Panc1 (cell line): ENCODE measurements around the gene ANKMY1. TPM values are rescaled to one million over a fixed set of nuclear protein-coding genes. Genes with fewer than 3 reads are reported as not detected.
A peak's percentile ranks its signal among the peaks of the same experiment; 100 is the strongest.

Source experiments
- ATAC-seq: fragments of 200-7000 bp; cut with Tn5 transposase; 2 replicates; pipeline ENCODE4 v1.9.1; 2020; ENCODE audit warnings: mild to moderate bottlenecking, moderate library complexity
- BruUV-seq: library from RNA; stranded (reverse); fragments of 400-500 nt; replicated peaks from 2 replicates; lab custom pipeline; 2021; lab: Mats Ljungman, UMichigan
- CTCF ChIA-PET: fragments of 300-600 bp; sonication (Branson Sonifier 250); formaldehyde crosslinking; loops from one replicate; lab custom pipeline; 2022; ENCODE audit warnings: antibody characterized with exemption; lab: Charles Lee
- POLR2A ChIA-PET: fragments of 300-600 bp; sonication (Branson Sonifier 250); formaldehyde crosslinking; loops from one replicate; lab custom pipeline; 2022; ENCODE audit warnings: antibody characterized with exemption; lab: Charles Lee
- DNase-seq: peaks from one replicate; pipeline ENCODE4 v3.0.0-alpha.2; 2010; ENCODE audit warnings: low read depth, low spot score
- H3K27ac ChIP-seq: 2 replicates; pipeline ENCODE4 v1.5.1; 2011; ENCODE audit warnings: mild to moderate bottlenecking, low read length, inconsistent platforms
- H3K27me3 ChIP-seq: fragments of 200-500 bp; sonication (Bioruptor generic); 2 replicates; pipeline ENCODE4 v1.6.0; 2014; ENCODE audit warnings: low read length, inconsistent platforms; ENCODE audit not compliant: control insufficient read depth, insufficient read depth
- H3K36me3 ChIP-seq: fragments of 200-500 bp; sonication (Bioruptor generic); 2 replicates; pipeline ENCODE4 v1.5.1; 2014; ENCODE audit warnings: inconsistent platforms, mild to moderate bottlenecking, low read length, moderate library complexity; ENCODE audit not compliant: control insufficient read depth, insufficient read depth
- H3K4me1 ChIP-seq: 2 replicates; pipeline ENCODE4 v1.5.1; 2011; ENCODE audit warnings: inconsistent platforms, mild to moderate bottlenecking, low read length, moderate library complexity; ENCODE audit not compliant: control insufficient read depth, insufficient read depth
- H3K4me3 ChIP-seq, 2 experiments: 2 replicates each; pipeline ENCODE4 v1.5.1; 2011 to 2012; ENCODE audit warnings: low read depth in 2 of 2, low read length in 2 of 2, mild to moderate bottlenecking in 2 of 2, inconsistent platforms in 1 of 2, moderate library complexity in 1 of 2
- H3K9me3 ChIP-seq: fragments of 200-500 bp; sonication (Bioruptor generic); 2 replicates; pipeline ENCODE4 v1.5.1; 2014; ENCODE audit warnings: low read depth, mild to moderate bottlenecking, inconsistent platforms, low read length, moderate library complexity; ENCODE audit not compliant: control insufficient read depth, insufficient read depth
- CTCF ChIP-seq: fragments of 450-650 bp; IDR thresholded peaks from 2 replicates; pipeline ENCODE4 v1.5.1; 2017; ENCODE audit warnings: mild to moderate bottlenecking
- POLR2AphosphoS5 ChIP-seq: IDR thresholded peaks from 2 replicates; pipeline ENCODE4 v1.6.1; 2012; ENCODE audit warnings: mild to moderate bottlenecking, low read depth, low read length, moderate library complexity
- REST ChIP-seq, 2 experiments: IDR thresholded peaks; 2 replicates each; pipeline ENCODE4 v1.6.1; 2011 to 2012; ENCODE audit warnings: low read depth in 2 of 2, control low read depth in 1 of 2, low read length in 1 of 2, mild to moderate bottlenecking in 1 of 2, moderate library complexity in 1 of 2; ENCODE audit not compliant: insufficient read depth in 1 of 2
- SIN3A ChIP-seq: IDR thresholded peaks from 2 replicates; pipeline ENCODE4 v1.6.1; 2012; ENCODE audit warnings: low read depth, mild to moderate bottlenecking, low read length, moderate library complexity, borderline replicate concordance; ENCODE audit not compliant: insufficient read depth
- TCF7L2 ChIP-seq: IDR thresholded peaks from 2 replicates; pipeline ENCODE4 v1.6.1; 2011; ENCODE audit warnings: mild to moderate bottlenecking, low read depth, low read length, inconsistent platforms
- in situ Hi-C: cut with HindIII; loops from 2 replicates; pipeline ENCODE4 v1.10.0; 2016; ENCODE audit warnings: low sequenced_read_pairs, low pct_unique_long_range_greater_than_20kb
- intact Hi-C: fragments of 100-400 bp; cut with micrococcal nuclease; formaldehyde crosslinking; loops from one replicate; pipeline ENCODE4 v1.10.0; 2022; ENCODE audit not compliant: unreplicated experiment
- total RNA-seq: library from RNA; stranded (reverse); gene quantifications from one replicate; pipeline ENCODE4 v1.2.1, GENCODE V29; 2021; ENCODE audit not compliant: unreplicated experiment

The ANKMY1 gene
- total RNA-seq, 1 experiment from 2014 or later = 19.5 TPM

GRCh38 chr2:240450532-240451107 is 107.2 kb downstream of the ANKMY1 start:
- CTCF ChIA-PET = interaction anchor here (0.8 kb wide), 1 partner anchor 217 kb away, joined by 6 read pairs; no protein-coding TSS in a partner anchor
- in situ Hi-C loops = no loop called here
- intact Hi-C loops = no loop called here
- TF ChIP-seq CTCF = no peak
- TF ChIP-seq SIN3A = no peak
- TF ChIP-seq REST (IDR thresholded peaks at IDR 0.05; ENCODE audit: insufficient read depth in 1 of 2, low read depth in 2 of 2, low read length in 1 of 2) = no peak
- TF ChIP-seq POLR2AphosphoS5 = no peak
- POLR2A ChIA-PET = no interaction called here
- Histone ChIP-seq H3K4me3 (no peak overlapping the region), H3K36me3 (no peaks in the 10 kb centered on the region), H3K27ac (peak overlapping the region; percentile 71), H3K27me3 (no peaks in the 10 kb centered on the region), H3K4me1 (peaks cover 43% of the 10 kb centered on the region), H3K9me3 (no peaks in the 10 kb centered on the region)
- DNase-seq (no peak), ATAC-seq (peak; percentile 6)
- BruUV-seq = no TSS peak

GRCh38 chr2:240449764-240450531 is 107.8 kb downstream of the ANKMY1 start:
- no peaks in the 10 kb centered on the region for H3K9me3 ChIP-seq
- H3K27me3 ChIP-seq = no peaks in the 10 kb centered on the region
- H3K36me3 ChIP-seq = no peaks in the 10 kb centered on the region
- intact Hi-C loops (no loop called here), in situ Hi-C loops (no loop called here)
- ATAC-seq (peak; percentile 33), DNase-seq (no peak)
- H3K4me1 ChIP-seq = peaks cover 37% of the 10 kb centered on the region
- TF ChIP-seq REST (IDR thresholded peaks at IDR 0.05; ENCODE audit: insufficient read depth in 1 of 2, low read depth in 2 of 2, low read length in 1 of 2) (no peak), CTCF (no peak), POLR2AphosphoS5 (no peak), TCF7L2 (no peak), SIN3A (no peak)
- no TSS peak for BruUV-seq
- POLR2A ChIA-PET = interaction anchor here (0.5 kb wide), 1 partner anchor 181 kb away, joined by 3 read pairs; no protein-coding TSS in a partner anchor
- no peak overlapping the region for H3K4me3 ChIP-seq
- CTCF ChIA-PET = interaction anchor here (0.6 kb wide), 1 partner anchor 63 kb away, joined by 4 read pairs; no protein-coding TSS in a partner anchor
- H3K27ac ChIP-seq = no peak overlapping the region
